Fibroblast of the aortic adventitia (primary cell): ENCODE data around the gene POLH. TPM values are rescaled to one million over a fixed set of nuclear protein-coding genes. Genes with fewer than 3 reads are reported as not detected.

ENCODE experiments used
- DNase-seq: peaks from one replicate; pipeline ENCODE4 v3.0.0-alpha.2; 2010; ENCODE audit warnings: low read depth
- H3K4me3 ChIP-seq: 2 replicates; pipeline ENCODE4 v1.5.1; 2011; ENCODE audit warnings: low read depth, mild to moderate bottlenecking, control low read depth, low read length, moderate library complexity
- CTCF ChIP-seq: IDR thresholded peaks from 2 replicates; pipeline ENCODE4 v1.5.1; 2011; ENCODE audit warnings: mild to moderate bottlenecking, low read length, control low read depth, inconsistent platforms; ENCODE audit not compliant: insufficient read depth
- total RNA-seq: library from RNA; depleted of rRNA; stranded (reverse); fragments of >200 nt; gene quantifications from 2 replicates; pipeline ENCODE4 v1.2.3, GENCODE V29; 2012; ENCODE audit warnings: low replicate concordance

Gene POLH
- total RNA-seq, 1 donor = 30.6 TPM

- peak; percentile 88 for DNase-seq
- no peak for TF ChIP-seq CTCF
- H3K4me3 ChIP-seq = no peak overlapping the region
Measured at GRCh38 chr6:43604174-43604573, 28.2 kb downstream of the POLH start.

GRCh38 chr6:43606019-43606418, 30.0 kb downstream of the POLH start:
- no peak for DNase-seq
- H3K4me3 ChIP-seq = no peak overlapping the region
- no peak for TF ChIP-seq CTCF

GRCh38 chr6:43608310-43608763, 32.4 kb downstream of the POLH start:
- TF ChIP-seq CTCF = peak; percentile 83
- DNase-seq = peak; percentile 92
- no peak overlapping the region for H3K4me3 ChIP-seq

GRCh38 chr6:43608807-43609206, 32.8 kb downstream of the POLH start:
- no peak overlapping the region for H3K4me3 ChIP-seq
- TF ChIP-seq CTCF = no peak
- no peak for DNase-seq

- H3K4me3 ChIP-seq = no peak overlapping the region
- DNase-seq = no peak
- no peak for TF ChIP-seq CTCF
Measured at GRCh38 chr6:43609402-43609801, 33.4 kb downstream of the POLH start.

GRCh38 chr6:43610431-43610830, 34.4 kb downstream of the POLH start:
- no peak for DNase-seq
- H3K4me3 ChIP-seq = no peak overlapping the region
- TF ChIP-seq CTCF = no peak

GRCh38 chr6:43613721-43614395, 37.9 kb downstream of the POLH start:
- H3K4me3 ChIP-seq = no peak overlapping the region
- DNase-seq = no peak
- no peak for TF ChIP-seq CTCF
